HG02588 (cell line): ENCODE data around the gene ZFR2.
"Not testable (repeated sequence)": the region's sequence is repeated elsewhere in the genome, so short reads cannot be mapped to it uniquely, and the experiment has no call there.

Experiments
- ATAC-seq: cut with Tn5 transposase; IDR thresholded peaks from one replicate; pipeline ENCODE4 v1.9.1; 2021; ENCODE audit warnings: mild to moderate bottlenecking, moderate library complexity; ENCODE audit not compliant: unreplicated experiment

The ZFR2 gene

DNA sequence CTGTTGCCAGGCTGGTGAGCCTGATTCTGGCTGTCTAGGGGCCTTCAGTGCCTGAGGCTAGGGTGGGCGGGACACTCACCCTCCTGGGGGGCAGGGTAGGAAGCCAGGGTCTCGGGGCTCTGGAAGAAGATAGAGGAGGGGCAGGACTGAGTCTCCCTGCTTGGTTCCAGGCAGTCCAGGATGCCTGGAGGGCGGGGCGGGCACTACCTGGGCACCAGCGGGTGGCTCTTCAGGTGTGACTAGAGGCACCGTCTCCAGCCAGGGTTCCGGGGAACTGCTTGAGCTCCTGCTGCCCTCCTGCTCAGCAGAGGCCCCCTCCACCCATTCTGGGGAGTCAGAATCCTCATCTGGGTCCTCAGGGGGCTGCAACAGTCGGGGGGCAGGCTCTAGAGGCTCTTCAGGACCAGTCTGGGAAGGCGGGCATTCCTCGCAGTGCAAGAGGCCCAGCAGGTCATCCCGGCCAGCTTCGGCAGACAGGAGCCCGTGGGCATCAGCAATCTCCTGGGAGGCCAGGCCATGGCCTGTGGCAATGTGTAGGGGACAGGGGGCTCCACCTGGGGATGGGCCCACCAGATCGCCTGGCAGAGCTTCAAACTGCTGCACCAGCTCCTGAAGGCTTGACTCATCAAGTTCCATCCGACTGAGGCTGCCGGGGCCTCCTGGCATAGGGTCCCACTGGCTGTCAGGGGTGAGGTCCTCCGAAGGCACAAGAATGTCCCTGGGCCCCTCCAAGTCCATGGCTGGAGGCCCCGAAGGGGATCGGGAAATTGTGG is 109.2 kb downstream of the ZFR2 start:
- no peak for ATAC-seq

- ATAC-seq: not testable (repeated sequence)
Measured at GRCh38 chr19:3758297-3758696, 110.5 kb downstream of the ZFR2 start.

GRCh38 chr19:3757705-3758104 is 111.1 kb downstream of the ZFR2 start:
- ATAC-seq: not testable (repeated sequence)
